Gastroesophageal sphincter (tissue), 4 donors: ENCODE data around the gene RFX4. TPM values are rescaled to one million over a fixed set of nuclear protein-coding genes. Genes with fewer than 3 reads are reported as not detected.

Experiments used
- ATAC-seq: fragments of 150-250 bp; one replicate; pipeline ENCODE4 v1.9.1; 2016; ENCODE audit warnings: mild to moderate bottlenecking, moderate library complexity
- H3K27ac ChIP-seq, 4 donors: fragments of 200-600 bp; sonication (generic) in 3 of 4; 1 replicate in 3 of 4; 2 replicates in 1 of 4; pipeline ENCODE4 v1.5.1; 2016 to 2019
- H3K27me3 ChIP-seq: fragments of 200-600 bp; sonication (generic); one replicate; pipeline ENCODE4 v1.5.1; 2019
- H3K36me3 ChIP-seq, 2 donors: fragments of 200-600 bp; sonication (generic); one replicate each; pipeline ENCODE4 v1.5.1; 2019; ENCODE audit warnings: control low read depth in 1 of 2
- H3K4me1 ChIP-seq, 3 donors: fragments of 200-600 bp; sonication (generic); 1 replicate in 2 of 3; 2 replicates in 1 of 3; pipeline ENCODE4 v1.5.1; 2016 to 2019; ENCODE audit warnings: control low read depth in 2 of 3
- H3K4me3 ChIP-seq, 2 donors: fragments of 200-600 bp; sonication (generic); one replicate each; pipeline ENCODE4 v1.5.1; 2019; ENCODE audit warnings: mild to moderate bottlenecking in 1 of 2, moderate library complexity in 1 of 2
- H3K9me3 ChIP-seq, 3 donors: fragments of 200-600 bp; sonication (generic); one replicate each; pipeline ENCODE4 v1.5.1; 2017 to 2019; ENCODE audit warnings: control low read depth in 2 of 3
- EP300 ChIP-seq: sonication (generic); formaldehyde crosslinking; IDR thresholded peaks from one replicate; pipeline ENCODE4 v1.6.1; 2017; ENCODE audit warnings: antibody characterized with exemption, mild to moderate bottlenecking
- POLR2A ChIP-seq, 2 donors: fragments of 450-650 bp; IDR thresholded peaks; one replicate each; pipeline ENCODE4 v1.6.1; 2017; ENCODE audit warnings: antibody characterized with exemption in 2 of 2, mild to moderate bottlenecking in 2 of 2, moderate library complexity in 1 of 2
- POLR2AphosphoS5 ChIP-seq: sonication (generic); formaldehyde crosslinking; IDR thresholded peaks from one replicate; pipeline ENCODE4 v1.6.1; 2017; ENCODE audit warnings: antibody characterized with exemption
- WGBS, 2 donors: methylation state at CpG; one replicate each; pipeline ENCODE4 v1.1.5; 2018; ENCODE audit warnings: low coverage in 1 of 2; 5-methylcytosine and 5-hydroxymethylcytosine counted together
- total RNA-seq, 4 donors: library from RNA; depleted of rRNA; stranded (reverse); fragments of >200 nt; gene quantifications; one replicate each; pipeline ENCODE4 v1.1.0, GENCODE V29; 2016
- TF ChIP-seq, protein P1 (sequence below), 4 experiments: fragments of 200-600 bp in 2 of 4; fragments of 450-650 bp in 2 of 4; sonication (generic) in 1 of 4; IDR thresholded peaks; one replicate each; pipeline ENCODE4 v1.5.1; 2017 to 2019; ENCODE audit warnings: antibody characterized with exemption in 4 of 4, mild to moderate bottlenecking in 2 of 4, moderate library complexity in 2 of 4

Gene RFX4
- total RNA-seq, 4 donors from 2014 or later, result not detected

DNA sequence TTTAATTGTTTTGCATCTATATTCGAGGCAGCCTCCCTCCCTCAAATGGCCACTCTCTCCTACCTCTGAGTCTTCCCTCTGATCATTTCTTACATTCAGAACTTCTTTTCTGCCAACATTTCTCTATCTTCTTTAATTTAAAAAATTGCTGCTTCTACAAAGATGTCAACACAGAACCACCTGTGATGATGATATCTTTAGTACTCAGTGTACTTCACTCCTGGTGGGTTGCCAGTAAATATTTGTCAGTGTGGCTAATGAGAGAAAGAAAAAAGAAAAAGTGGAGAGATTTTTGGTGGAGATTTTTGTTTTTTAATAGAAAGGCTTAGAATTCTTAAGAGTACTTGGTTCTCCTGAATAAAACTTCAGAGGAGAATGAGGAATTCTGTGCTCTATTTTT, 199.8 kb downstream of the RFX4 start:
- H3K27me3 ChIP-seq, result no peaks in the 10 kb centered on the region
- WGBS, 2 donors, result 40 to 69% methylated on average over 1 of the region's 1 CpG
- peaks cover 0 to 25% of the 10 kb centered on the region in 2 donors for H3K36me3 ChIP-seq
- peaks cover 0 to 19% (median 0%) of the 10 kb centered on the region in 3 donors for H3K4me1 ChIP-seq
- no peak overlapping the region for H3K4me3 ChIP-seq
- H3K27ac ChIP-seq, result no peak overlapping the region
- no peaks in the 10 kb centered on the region for H3K9me3 ChIP-seq
- ATAC-seq, result no peak
- no peak for TF ChIP-seq EP300
- TF ChIP-seq, protein P1, sequence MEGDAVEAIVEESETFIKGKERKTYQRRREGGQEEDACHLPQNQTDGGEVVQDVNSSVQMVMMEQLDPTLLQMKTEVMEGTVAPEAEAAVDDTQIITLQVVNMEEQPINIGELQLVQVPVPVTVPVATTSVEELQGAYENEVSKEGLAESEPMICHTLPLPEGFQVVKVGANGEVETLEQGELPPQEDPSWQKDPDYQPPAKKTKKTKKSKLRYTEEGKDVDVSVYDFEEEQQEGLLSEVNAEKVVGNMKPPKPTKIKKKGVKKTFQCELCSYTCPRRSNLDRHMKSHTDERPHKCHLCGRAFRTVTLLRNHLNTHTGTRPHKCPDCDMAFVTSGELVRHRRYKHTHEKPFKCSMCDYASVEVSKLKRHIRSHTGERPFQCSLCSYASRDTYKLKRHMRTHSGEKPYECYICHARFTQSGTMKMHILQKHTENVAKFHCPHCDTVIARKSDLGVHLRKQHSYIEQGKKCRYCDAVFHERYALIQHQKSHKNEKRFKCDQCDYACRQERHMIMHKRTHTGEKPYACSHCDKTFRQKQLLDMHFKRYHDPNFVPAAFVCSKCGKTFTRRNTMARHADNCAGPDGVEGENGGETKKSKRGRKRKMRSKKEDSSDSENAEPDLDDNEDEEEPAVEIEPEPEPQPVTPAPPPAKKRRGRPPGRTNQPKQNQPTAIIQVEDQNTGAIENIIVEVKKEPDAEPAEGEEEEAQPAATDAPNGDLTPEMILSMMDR (IDR thresholded peaks at IDR 0.05), result no peak
- no peak for TF ChIP-seq POLR2AphosphoS5
- no peak for TF ChIP-seq POLR2A (IDR thresholded peaks at IDR 0.05)

DNA sequence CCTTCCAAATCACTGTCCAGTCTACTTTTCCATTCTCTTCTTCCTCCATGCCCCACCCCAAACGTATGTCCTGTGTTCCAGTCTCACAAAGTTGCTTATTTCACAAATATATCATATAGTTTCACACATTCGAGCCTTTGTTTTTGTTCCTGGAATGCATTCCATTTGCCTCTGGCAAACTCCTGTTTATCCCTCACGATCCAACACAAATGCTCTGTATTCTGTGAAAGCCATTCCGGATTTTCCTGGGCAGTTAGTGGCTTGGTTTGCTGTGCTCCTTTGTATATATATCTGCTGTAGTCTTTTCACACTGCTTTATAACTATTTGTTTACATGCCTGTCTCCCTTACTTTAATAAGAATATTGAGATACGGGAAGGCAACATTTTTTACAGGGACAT, 200.7 kb downstream of the RFX4 start:
- TF ChIP-seq POLR2A (IDR thresholded peaks at IDR 0.05) (no peak), EP300 (no peak), POLR2AphosphoS5 (no peak)
- TF ChIP-seq, protein P1 (IDR thresholded peaks at IDR 0.05), result no peak
- no peak overlapping the region for H3K4me3 ChIP-seq
- no peak for ATAC-seq
- peaks cover 0 to 19% (median 0%) of the 10 kb centered on the region in 3 donors for H3K4me1 ChIP-seq
- H3K27me3 ChIP-seq, result no peaks in the 10 kb centered on the region
- H3K36me3 ChIP-seq, result peaks cover 0 to 34% of the 10 kb centered on the region in 2 donors
- H3K9me3 ChIP-seq, result no peaks in the 10 kb centered on the region
- no peak overlapping the region for H3K27ac ChIP-seq
- WGBS, 2 donors, result 63 to 72% methylated on average over 5 of the region's 5 CpGs

DNA sequence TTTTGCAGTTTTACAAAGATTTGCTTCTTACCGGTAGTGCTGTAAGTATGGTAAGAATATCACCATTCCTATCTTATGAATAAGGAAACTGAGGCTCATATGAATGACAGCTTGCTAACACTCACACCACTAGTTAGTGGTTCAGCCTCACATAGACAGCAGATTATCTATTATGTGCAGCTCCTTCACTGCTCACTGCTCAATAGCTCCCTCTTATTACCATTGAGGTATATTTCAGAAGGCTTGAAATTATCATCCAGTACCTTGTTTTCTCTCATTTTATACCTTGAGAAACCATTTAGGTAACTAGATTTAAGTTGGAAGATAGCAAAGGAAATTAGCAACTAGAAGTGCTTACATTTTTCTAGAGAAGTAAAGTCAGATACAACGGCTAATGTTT, 207.2 kb downstream of the RFX4 start:
- no peak overlapping the region for H3K4me3 ChIP-seq
- 91 to 94% methylated on average over 2 of the region's 2 CpGs for WGBS, 2 donors
- H3K27me3 ChIP-seq, result no peaks in the 10 kb centered on the region
- ATAC-seq, result no peak
- TF ChIP-seq EP300 (no peak), POLR2AphosphoS5 (no peak), POLR2A (IDR thresholded peaks at IDR 0.05) (no peak)
- TF ChIP-seq, protein P1 (IDR thresholded peaks at IDR 0.05), result no peak
- no peaks in the 10 kb centered on the region for H3K9me3 ChIP-seq
- no peaks in the 10 kb centered on the region for H3K4me1 ChIP-seq
- no peak overlapping the region for H3K27ac ChIP-seq
- peaks cover 0 to 46% of the 10 kb centered on the region in 2 donors for H3K36me3 ChIP-seq

DNA sequence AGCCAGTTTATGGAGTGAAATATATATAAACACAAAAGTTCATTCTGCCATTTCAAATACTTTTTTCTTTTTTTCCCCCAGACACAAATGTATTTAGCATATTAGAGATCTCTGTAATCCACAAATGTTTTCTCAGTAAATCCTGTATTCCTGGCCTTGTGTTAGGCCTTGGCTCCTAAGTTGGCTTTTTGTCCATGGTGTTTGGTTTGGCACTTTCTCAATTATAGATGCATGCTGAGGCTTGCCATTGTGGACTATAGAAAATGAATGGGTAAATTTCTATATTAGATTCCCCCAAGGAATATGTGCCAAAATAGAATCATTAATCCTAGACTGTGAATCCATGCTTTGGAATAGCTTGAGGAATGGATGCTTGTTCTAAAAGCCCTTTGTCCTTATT, 208.7 kb downstream of the RFX4 start:
- no peaks in the 10 kb centered on the region for H3K4me1 ChIP-seq
- ATAC-seq, result no peak
- TF ChIP-seq POLR2AphosphoS5, result no peak
- H3K9me3 ChIP-seq, result no peaks in the 10 kb centered on the region
- H3K27ac ChIP-seq, result no peak overlapping the region
- peaks cover 0 to 38% of the 10 kb centered on the region in 2 donors for H3K36me3 ChIP-seq
- H3K4me3 ChIP-seq, result no peak overlapping the region
- H3K27me3 ChIP-seq, result no peaks in the 10 kb centered on the region

DNA sequence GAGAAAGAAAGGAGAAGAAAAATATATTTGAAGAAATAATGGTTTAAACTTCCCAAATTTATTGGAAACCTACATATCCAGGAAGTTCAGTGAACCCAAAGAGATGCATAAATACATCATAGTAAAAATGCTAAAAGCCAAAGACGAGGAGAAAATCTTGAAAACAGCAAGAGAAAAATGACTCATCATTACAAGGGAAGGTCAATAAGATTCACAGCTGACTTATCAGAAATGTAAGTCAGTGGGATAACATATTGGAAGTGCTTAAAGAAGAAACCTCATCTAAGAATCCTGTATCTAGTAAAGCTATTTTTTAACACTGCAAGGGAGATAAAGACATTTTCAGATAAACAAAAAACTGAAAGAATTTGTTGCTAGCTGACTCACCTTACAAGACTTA, 211.6 kb downstream of the RFX4 start:
- H3K27ac ChIP-seq, result no peak overlapping the region
- H3K4me3 ChIP-seq, result no peak overlapping the region
- H3K9me3 ChIP-seq, result no peaks in the 10 kb centered on the region
- ATAC-seq, result no peak
- 80 to 86% methylated on average over 1 of the region's 1 CpG for WGBS, 2 donors
- no peaks in the 10 kb centered on the region for H3K4me1 ChIP-seq
- H3K27me3 ChIP-seq, result no peaks in the 10 kb centered on the region
- H3K36me3 ChIP-seq, result peaks cover 0 to 18% of the 10 kb centered on the region in 2 donors
- TF ChIP-seq, protein P1 (IDR thresholded peaks at IDR 0.05), result no peak
